GM12878 (cell line): ENCODE results near the gene EGF. TPM values are rescaled to one million over a fixed set of nuclear protein-coding genes. Genes with fewer than 3 reads are reported as not detected.

ENCODE experiments used
- BACH1 ChIP-seq: fragments of 450-650 bp; IDR thresholded peaks from 2 replicates; pipeline ENCODE4 v1.6.1; 2017; ENCODE audit warnings: mild to moderate bottlenecking, borderline replicate concordance
- CHD1 ChIP-seq: IDR thresholded peaks from 2 replicates; pipeline ENCODE4 v1.6.1; 2012; ENCODE audit warnings: low read depth, low read length, improper control_type of control experiment
- DPF2 ChIP-seq: fragments of 450-650 bp; IDR thresholded peaks from 2 replicates; pipeline ENCODE4 v1.6.1; 2017; ENCODE audit warnings: mild to moderate bottlenecking
- GABPA ChIP-seq: IDR thresholded peaks from 2 replicates; pipeline ENCODE4 v1.6.1; 2014; ENCODE audit warnings: antibody characterized with exemption, low read depth, mild to moderate bottlenecking, inconsistent platforms
- HCFC1 ChIP-seq: fragments of 150-350 bp; IDR thresholded peaks from 2 replicates; pipeline ENCODE4 v1.6.1; 2014; ENCODE audit warnings: low read length
- MTA3 ChIP-seq: IDR thresholded peaks from 2 replicates; pipeline ENCODE4 v1.6.1; 2012; ENCODE audit warnings: low read length, inconsistent platforms, borderline replicate concordance
- PBX3 ChIP-seq: IDR thresholded peaks from 2 replicates; pipeline ENCODE4 v1.6.1; 2011; ENCODE audit warnings: mild to moderate bottlenecking, low read depth, low read length, moderate library complexity; ENCODE audit not compliant: insufficient replicate concordance
- POLR2A ChIP-seq: IDR thresholded peaks from 2 replicates; pipeline ENCODE4 v1.6.1; 2011; ENCODE audit warnings: low read depth, mild to moderate bottlenecking, low read length
- RCOR1 ChIP-seq: conservative IDR thresholded peaks from 2 replicates; pipeline ENCODE4 v1.6.1; 2012; ENCODE audit warnings: low read depth, low read length, improper control_type of control experiment
- RELA ChIP-seq: fragments of 450-650 bp; IDR thresholded peaks from 2 replicates; pipeline ENCODE4 v1.8.0; 2014; ENCODE audit warnings: borderline replicate concordance; ENCODE audit not compliant: partially characterized antibody
- TCF7 ChIP-seq: IDR thresholded peaks from 2 replicates; pipeline ENCODE4 v1.6.1; 2014; ENCODE audit warnings: antibody characterized with exemption, borderline replicate concordance
- USF1 ChIP-seq: IDR thresholded peaks from 2 replicates; pipeline ENCODE4 v1.6.1; 2011; ENCODE audit warnings: borderline replicate concordance, low read depth, mild to moderate bottlenecking, moderate library complexity, mixed read lengths, low read length; ENCODE audit not compliant: insufficient read depth; ENCODE audit errors: extremely low read length
- WRNIP1 ChIP-seq: IDR thresholded peaks from 2 replicates; pipeline ENCODE4 v1.6.1; 2011; ENCODE audit warnings: low read depth, low read length, improper control_type of control experiment, borderline replicate concordance
- ZNF217 ChIP-seq: fragments of 450-650 bp; IDR thresholded peaks from 2 replicates; pipeline ENCODE4 v1.6.1; 2017; ENCODE audit warnings: antibody characterized with exemption, mild to moderate bottlenecking
- ZZZ3 ChIP-seq: IDR thresholded peaks from 2 replicates; pipeline ENCODE4 v1.6.1; 2011; ENCODE audit warnings: low read depth; ENCODE audit not compliant: control insufficient read depth, insufficient read length
- polyA plus RNA-seq, 11 experiments: library from polyadenylated mRNA; depleted of rRNA in 4 of 11; unstranded in 6 of 11; stranded (reverse) in 5 of 11; fragments of >200 nt; fragmentation: Nextera tagmentation in 4 of 11; fragmentation: Illumina TruSeq in 1 of 11; extraction: Ambion mirVana in 4 of 11; extraction: Trizol in 1 of 11; gene quantifications; 1 replicate in 1 of 11; 2 replicates in 10 of 11; pipeline versions ENCODE4 v1.2.1 to v1.2.3, GENCODE V29; 2011 to 2016; ENCODE audit warnings: inconsistent platforms in 2 of 11, missing spikeins in 2 of 11, low read depth in 1 of 11
- total RNA-seq, 4 experiments: library from RNA; depleted of rRNA in 3 of 4; stranded (reverse); fragments of >200 nt in 3 of 4; fragmentation: Illumina TruSeq in 1 of 4; extraction: Trizol in 1 of 4; gene quantifications; 2 replicates each; pipeline versions ENCODE4 v1.2.1 to v1.2.3, GENCODE V29; 2013 to 2021
- TF ChIP-seq, protein P1 (sequence below): fragments of 450-650 bp; formaldehyde crosslinking; IDR thresholded peaks from 2 replicates; pipeline ENCODE4 v1.5.0; 2022; ENCODE audit warnings: mild to moderate bottlenecking, missing genetic modification characterization
- TF ChIP-seq, protein P2 (sequence below): fragments of 450-650 bp; IDR thresholded peaks from 2 replicates; pipeline ENCODE4 v1.6.1; 2014; ENCODE audit warnings: mild to moderate bottlenecking
- TF ChIP-seq, protein P3 (sequence below): fragments of 450-650 bp; IDR thresholded peaks from 2 replicates; pipeline ENCODE4 v1.6.1; 2017; ENCODE audit warnings: mild to moderate bottlenecking, moderate library complexity
- TF ChIP-seq, protein P4 (sequence below): IDR thresholded peaks from 2 replicates; pipeline ENCODE4 v1.6.1; 2012; ENCODE audit warnings: low read depth, low read length, improper control_type of control experiment

EGF gene
- total and polyA plus RNA-seq, 10 of the 15 experiments (the other 5 are each of a cell fraction or from before 2014, with no cell fraction given): 0.02 to 0.90 (median 0.19) TPM; not detected in 4

- TF ChIP-seq, protein P1, sequence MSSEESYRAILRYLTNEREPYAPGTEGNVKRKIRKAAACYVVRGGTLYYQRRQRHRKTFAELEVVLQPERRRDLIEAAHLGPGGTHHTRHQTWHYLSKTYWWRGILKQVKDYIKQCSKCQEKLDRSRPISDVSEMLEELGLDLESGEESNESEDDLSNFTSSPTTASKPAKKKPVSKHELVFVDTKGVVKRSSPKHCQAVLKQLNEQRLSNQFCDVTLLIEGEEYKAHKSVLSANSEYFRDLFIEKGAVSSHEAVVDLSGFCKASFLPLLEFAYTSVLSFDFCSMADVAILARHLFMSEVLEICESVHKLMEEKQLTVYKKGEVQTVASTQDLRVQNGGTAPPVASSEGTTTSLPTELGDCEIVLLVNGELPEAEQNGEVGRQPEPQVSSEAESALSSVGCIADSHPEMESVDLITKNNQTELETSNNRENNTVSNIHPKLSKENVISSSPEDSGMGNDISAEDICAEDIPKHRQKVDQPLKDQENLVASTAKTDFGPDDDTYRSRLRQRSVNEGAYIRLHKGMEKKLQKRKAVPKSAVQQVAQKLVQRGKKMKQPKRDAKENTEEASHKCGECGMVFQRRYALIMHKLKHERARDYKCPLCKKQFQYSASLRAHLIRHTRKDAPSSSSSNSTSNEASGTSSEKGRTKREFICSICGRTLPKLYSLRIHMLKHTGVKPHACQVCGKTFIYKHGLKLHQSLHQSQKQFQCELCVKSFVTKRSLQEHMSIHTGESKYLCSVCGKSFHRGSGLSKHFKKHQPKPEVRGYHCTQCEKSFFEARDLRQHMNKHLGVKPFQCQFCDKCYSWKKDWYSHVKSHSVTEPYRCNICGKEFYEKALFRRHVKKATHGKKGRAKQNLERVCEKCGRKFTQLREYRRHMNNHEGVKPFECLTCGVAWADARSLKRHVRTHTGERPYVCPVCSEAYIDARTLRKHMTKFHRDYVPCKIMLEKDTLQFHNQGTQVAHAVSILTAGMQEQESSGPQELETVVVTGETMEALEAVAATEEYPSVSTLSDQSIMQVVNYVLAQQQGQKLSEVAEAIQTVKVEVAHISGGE (CRISPR knock-in tag): no peak
- TF ChIP-seq POLR2A (no peak), WRNIP1 (no peak), HCFC1 (no peak), BACH1 (no peak), CHD1 (no peak), GABPA (no peak), PBX3 (no peak), USF1 (no peak), RELA (no peak), ZZZ3 (no peak), DPF2 (0 out of 2 replicates have a peak, but pooled peaks have one; percentile 27), RCOR1 (no peak), MTA3 (no peak), TCF7 (no peak), ZNF217 (peak; percentile 46; the same call in 1 of the 2 replicates)
- TF ChIP-seq, protein P2, sequence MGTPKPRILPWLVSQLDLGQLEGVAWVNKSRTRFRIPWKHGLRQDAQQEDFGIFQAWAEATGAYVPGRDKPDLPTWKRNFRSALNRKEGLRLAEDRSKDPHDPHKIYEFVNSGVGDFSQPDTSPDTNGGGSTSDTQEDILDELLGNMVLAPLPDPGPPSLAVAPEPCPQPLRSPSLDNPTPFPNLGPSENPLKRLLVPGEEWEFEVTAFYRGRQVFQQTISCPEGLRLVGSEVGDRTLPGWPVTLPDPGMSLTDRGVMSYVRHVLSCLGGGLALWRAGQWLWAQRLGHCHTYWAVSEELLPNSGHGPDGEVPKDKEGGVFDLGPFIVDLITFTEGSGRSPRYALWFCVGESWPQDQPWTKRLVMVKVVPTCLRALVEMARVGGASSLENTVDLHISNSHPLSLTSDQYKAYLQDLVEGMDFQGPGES: no peak
- TF ChIP-seq, protein P3, sequence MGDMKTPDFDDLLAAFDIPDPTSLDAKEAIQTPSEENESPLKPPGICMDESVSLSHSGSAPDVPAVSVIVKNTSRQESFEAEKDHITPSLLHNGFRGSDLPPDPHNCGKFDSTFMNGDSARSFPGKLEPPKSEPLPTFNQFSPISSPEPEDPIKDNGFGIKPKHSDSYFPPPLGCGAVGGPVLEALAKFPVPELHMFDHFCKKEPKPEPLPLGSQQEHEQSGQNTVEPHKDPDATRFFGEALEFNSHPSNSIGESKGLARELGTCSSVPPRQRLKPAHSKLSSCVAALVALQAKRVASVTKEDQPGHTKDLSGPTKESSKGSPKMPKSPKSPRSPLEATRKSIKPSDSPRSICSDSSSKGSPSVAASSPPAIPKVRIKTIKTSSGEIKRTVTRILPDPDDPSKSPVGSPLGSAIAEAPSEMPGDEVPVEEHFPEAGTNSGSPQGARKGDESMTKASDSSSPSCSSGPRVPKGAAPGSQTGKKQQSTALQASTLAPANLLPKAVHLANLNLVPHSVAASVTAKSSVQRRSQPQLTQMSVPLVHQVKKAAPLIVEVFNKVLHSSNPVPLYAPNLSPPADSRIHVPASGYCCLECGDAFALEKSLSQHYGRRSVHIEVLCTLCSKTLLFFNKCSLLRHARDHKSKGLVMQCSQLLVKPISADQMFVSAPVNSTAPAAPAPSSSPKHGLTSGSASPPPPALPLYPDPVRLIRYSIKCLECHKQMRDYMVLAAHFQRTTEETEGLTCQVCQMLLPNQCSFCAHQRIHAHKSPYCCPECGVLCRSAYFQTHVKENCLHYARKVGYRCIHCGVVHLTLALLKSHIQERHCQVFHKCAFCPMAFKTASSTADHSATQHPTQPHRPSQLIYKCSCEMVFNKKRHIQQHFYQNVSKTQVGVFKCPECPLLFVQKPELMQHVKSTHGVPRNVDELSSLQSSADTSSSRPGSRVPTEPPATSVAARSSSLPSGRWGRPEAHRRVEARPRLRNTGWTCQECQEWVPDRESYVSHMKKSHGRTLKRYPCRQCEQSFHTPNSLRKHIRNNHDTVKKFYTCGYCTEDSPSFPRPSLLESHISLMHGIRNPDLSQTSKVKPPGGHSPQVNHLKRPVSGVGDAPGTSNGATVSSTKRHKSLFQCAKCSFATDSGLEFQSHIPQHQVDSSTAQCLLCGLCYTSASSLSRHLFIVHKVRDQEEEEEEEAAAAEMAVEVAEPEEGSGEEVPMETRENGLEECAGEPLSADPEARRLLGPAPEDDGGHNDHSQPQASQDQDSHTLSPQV: no peak
- TF ChIP-seq, protein P4, sequence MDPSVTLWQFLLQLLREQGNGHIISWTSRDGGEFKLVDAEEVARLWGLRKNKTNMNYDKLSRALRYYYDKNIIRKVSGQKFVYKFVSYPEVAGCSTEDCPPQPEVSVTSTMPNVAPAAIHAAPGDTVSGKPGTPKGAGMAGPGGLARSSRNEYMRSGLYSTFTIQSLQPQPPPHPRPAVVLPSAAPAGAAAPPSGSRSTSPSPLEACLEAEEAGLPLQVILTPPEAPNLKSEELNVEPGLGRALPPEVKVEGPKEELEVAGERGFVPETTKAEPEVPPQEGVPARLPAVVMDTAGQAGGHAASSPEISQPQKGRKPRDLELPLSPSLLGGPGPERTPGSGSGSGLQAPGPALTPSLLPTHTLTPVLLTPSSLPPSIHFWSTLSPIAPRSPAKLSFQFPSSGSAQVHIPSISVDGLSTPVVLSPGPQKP: no peak
These were observed 35.3 kb upstream of the EGF start (continued) for GRCh38 chr4:109877400-109877799.
